ENCODE results near the gene COL23A1. TPM values are rescaled to one million over a fixed set of nuclear protein-coding genes. Genes with fewer than 3 reads are reported as not detected.

COL23A1 gene
- total RNA-seq, 2 experiments from 2014 or later: 0.11 TPM; not detected in 1

DNA sequence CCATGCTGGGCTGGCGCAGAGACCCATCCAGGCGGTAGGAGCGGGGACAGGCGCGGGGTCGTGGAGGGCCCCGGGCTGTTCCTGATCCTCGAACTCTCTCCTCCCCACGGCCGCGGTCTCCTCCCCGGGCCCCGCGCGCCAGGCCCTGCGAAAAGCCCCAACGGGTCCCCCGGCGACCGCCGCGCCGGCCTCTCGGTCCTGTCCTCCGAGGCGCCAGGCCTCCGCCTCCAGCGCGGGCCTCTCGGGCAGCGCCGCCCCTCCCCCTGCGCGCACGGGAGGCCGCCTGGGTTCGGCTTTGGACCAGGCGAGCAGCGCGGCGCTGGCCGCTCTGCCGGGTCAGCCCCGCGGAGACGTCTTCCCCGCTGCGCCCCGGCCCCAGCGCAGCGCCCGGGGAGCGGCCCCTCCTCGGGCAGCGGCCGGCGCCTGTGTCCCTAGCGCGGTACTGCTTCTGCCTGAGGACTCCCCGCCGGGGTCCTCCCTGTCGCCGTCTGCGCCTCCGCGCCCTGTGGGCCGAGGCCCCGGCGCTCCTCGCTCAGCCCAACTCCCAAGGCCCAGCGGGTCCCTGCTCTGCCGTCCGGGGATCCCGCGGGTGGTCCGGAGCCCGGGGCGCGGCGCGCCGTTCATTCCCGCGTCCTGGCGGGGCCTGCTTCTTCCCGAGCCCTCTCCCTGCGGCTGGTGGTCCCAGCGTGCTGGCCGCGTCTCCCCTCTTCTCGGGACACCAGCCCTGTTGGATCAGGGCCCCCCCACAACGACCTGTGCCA lies 13.4 kb downstream of the COL23A1 start:
- Mint-ChIP-seq H3K9me3 (no peaks in the 10 kb centered on the region), H3K27me3 (peaks cover 39% of the 10 kb centered on the region), H3K36me3 (ENCODE audit: low read depth) (no peaks in the 10 kb centered on the region), H3K27ac (no peak overlapping the region), H3K4me3 (no peak overlapping the region), H3K4me1 (ENCODE audit: low read depth) (no peaks in the 10 kb centered on the region)
- no peak for ATAC-seq
- TF ChIP-seq, protein P1, sequence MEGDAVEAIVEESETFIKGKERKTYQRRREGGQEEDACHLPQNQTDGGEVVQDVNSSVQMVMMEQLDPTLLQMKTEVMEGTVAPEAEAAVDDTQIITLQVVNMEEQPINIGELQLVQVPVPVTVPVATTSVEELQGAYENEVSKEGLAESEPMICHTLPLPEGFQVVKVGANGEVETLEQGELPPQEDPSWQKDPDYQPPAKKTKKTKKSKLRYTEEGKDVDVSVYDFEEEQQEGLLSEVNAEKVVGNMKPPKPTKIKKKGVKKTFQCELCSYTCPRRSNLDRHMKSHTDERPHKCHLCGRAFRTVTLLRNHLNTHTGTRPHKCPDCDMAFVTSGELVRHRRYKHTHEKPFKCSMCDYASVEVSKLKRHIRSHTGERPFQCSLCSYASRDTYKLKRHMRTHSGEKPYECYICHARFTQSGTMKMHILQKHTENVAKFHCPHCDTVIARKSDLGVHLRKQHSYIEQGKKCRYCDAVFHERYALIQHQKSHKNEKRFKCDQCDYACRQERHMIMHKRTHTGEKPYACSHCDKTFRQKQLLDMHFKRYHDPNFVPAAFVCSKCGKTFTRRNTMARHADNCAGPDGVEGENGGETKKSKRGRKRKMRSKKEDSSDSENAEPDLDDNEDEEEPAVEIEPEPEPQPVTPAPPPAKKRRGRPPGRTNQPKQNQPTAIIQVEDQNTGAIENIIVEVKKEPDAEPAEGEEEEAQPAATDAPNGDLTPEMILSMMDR (IDR thresholded peaks at IDR 0.05): no peak
- CTCF ChIA-PET: no interaction called here
- POLR2A ChIA-PET: no interaction called here
- no peak for DNase-seq
- intact Hi-C loops (cut with micrococcal nuclease): no loop called here

DNA sequence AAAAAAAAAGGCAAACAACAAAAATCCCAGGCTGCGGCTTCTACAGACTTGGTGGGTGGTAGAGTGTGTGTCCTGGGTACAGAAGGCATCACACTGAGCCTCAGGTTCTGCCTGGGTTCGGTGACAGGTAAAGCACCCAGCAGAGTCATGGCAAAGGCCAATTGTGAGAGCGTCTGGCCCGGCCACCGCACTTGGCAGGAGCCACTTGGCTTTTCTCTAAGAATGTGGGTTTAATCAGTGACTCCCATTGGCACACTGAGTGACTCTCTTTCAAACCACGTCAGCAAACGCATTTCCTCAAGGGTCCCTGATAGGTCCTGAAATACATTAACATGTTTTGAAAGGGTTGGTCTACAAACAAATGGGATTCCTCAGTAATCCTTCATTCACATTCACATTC lies 17.0 kb downstream of the COL23A1 start:
- Mint-ChIP-seq H3K4me3 (no peak overlapping the region), H3K36me3 (ENCODE audit: low read depth) (no peaks in the 10 kb centered on the region), H3K4me1 (ENCODE audit: low read depth) (no peaks in the 10 kb centered on the region), H3K27me3 (peaks cover 34% of the 10 kb centered on the region), H3K27ac (no peak overlapping the region), H3K9me3 (no peaks in the 10 kb centered on the region)
- ATAC-seq (no peak), DNase-seq (no peak)
- intact Hi-C loops (cut with micrococcal nuclease): no loop called here
- POLR2A ChIA-PET: no interaction called here
- CTCF ChIA-PET: no interaction called here
- TF ChIP-seq, protein P1 (IDR thresholded peaks at IDR 0.05): no peak

DNA sequence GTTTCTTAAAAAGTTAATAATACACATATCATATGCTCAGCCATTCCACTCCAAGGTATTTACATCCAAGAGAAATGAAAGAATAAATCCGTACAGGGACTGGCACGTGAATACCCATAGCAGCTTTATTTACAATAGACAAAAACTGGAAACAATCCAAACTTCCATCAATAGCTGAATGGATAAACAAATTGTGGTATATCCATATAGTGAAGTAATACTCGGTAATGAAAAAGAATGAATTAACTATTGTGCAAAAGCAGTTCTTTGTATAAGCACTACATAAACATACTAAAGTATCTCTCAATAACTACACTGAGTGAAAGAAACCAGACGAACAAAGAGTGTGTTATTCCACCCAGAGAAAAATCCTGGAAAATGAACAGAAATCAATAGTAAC lies 17.6 kb downstream of the COL23A1 start:
- DNase-seq (no peak), ATAC-seq (no peak)
- intact Hi-C loops (cut with micrococcal nuclease): no loop called here
- TF ChIP-seq, protein P1 (IDR thresholded peaks at IDR 0.05): no peak
- H3K9me3 Mint-ChIP-seq: no peaks in the 10 kb centered on the region
- H3K27ac Mint-ChIP-seq: no peak overlapping the region
- H3K4me3 Mint-ChIP-seq: no peak overlapping the region
- CTCF ChIA-PET: no interaction called here
- POLR2A ChIA-PET: no interaction called here
- H3K27me3 Mint-ChIP-seq: peaks cover 30% of the 10 kb centered on the region
- no peaks in the 10 kb centered on the region for H3K4me1 Mint-ChIP-seq (ENCODE audit: low read depth)
- no peaks in the 10 kb centered on the region for H3K36me3 Mint-ChIP-seq (ENCODE audit: low read depth)

DNA sequence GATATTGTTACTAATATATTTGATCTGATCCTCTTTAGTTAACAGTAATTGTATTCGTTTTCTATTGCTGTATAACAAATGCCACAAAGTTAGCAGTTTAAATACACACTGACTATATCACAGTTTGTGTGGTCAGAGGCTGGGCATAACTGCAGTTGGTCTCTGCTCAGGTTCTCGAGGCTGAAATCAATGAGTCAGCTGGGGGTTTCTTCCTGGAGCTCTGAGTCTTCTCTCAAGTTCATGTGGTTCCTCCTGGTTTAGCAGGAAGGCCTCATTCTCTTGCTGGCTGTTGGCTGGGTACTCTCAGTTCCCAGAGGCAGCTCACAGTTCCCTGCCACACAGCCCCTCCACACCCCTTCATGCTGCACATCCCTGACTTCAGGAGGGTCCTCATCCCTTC lies 20.7 kb downstream of the COL23A1 start:
- TF ChIP-seq, protein P1 (IDR thresholded peaks at IDR 0.05): no peak
- no peaks in the 10 kb centered on the region for H3K4me1 Mint-ChIP-seq (ENCODE audit: low read depth)
- CTCF ChIA-PET: no interaction called here
- POLR2A ChIA-PET: no interaction called here
- ATAC-seq: no peak
- H3K4me3 Mint-ChIP-seq: no peak overlapping the region
- no peak for DNase-seq
- no peak overlapping the region for H3K27ac Mint-ChIP-seq
- peaks cover 14% of the 10 kb centered on the region for H3K27me3 Mint-ChIP-seq
- H3K36me3 Mint-ChIP-seq (ENCODE audit: low read depth): no peaks in the 10 kb centered on the region
- intact Hi-C loops (cut with micrococcal nuclease): no loop called here
- no peaks in the 10 kb centered on the region for H3K9me3 Mint-ChIP-seq

DNA sequence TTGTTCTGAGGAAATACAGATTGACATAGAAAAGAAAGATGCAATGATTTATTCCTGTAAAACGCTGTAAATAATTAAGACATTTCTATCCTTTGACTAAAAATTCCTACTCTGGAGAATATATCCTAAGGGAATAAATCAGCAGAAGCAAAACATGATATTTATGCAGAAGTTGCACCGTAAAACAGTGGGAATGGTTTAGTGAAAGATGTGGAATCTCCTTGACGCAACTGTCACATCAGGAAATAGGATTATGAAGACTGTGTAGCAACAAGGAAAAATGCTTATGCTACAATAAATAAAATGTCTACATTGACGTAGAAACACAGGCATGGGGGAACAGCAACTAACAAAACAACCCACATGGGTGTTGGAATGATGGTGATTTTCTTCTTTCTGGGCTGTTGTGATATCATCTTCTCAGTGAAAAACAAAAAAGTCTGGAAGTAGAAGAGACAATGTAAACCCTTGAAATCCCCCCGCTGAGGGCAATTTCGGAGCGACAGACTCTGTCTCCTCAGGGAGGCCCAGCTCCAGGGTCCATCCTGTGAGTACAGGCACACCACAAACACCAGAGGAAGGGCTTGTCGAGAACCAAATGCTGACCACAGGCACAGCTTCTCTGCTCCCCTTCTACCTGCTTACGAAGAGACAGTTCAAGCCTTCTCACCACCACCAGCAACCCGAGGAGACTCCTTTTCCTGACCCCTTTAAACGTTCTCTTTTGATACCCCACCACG lies 25.2 kb downstream of the COL23A1 start:
- intact Hi-C loops (cut with micrococcal nuclease): no loop called here
- Mint-ChIP-seq H3K27ac (no peak overlapping the region), H3K4me1 (ENCODE audit: low read depth) (peaks cover 3% of the 10 kb centered on the region), H3K4me3 (no peak overlapping the region), H3K9me3 (peaks cover 3% of the 10 kb centered on the region), H3K27me3 (peaks cover 11% of the 10 kb centered on the region), H3K36me3 (ENCODE audit: low read depth) (no peaks in the 10 kb centered on the region)
- ChIA-PET CTCF (no interaction called here), POLR2A (no interaction called here)
- ATAC-seq (no peak), DNase-seq (no peak)
- TF ChIP-seq, protein P1 (IDR thresholded peaks at IDR 0.05): no peak
